Medulla oblongata (tissue), 1 donor: ENCODE measurements around the gene UFC1.

Experiments
- DNase-seq: peaks from one replicate; pipeline ENCODE4 v3.0.0-alpha.2; 2015; ENCODE audit errors: extremely low spot score

The UFC1 gene

GRCh38 chr1:161171191-161171590, 17.4 kb downstream of the UFC1 start:
- DNase-seq: no peak

- no peak for DNase-seq
Measured at GRCh38 chr1:161171696-161172095, 17.9 kb downstream of the UFC1 start.

GRCh38 chr1:161172349-161172748, 18.6 kb downstream of the UFC1 start:
- no peak for DNase-seq

- DNase-seq: no peak
Measured at GRCh38 chr1:161172776-161173376, 19.1 kb downstream of the UFC1 start.

- DNase-seq: no peak
Measured at GRCh38 chr1:161173711-161174110, 19.9 kb downstream of the UFC1 start.

- DNase-seq: no peak
Measured at GRCh38 chr1:161174911-161175310, 21.1 kb downstream of the UFC1 start.

- DNase-seq: no peak
Measured at GRCh38 chr1:161175771-161176453, 22.1 kb downstream of the UFC1 start.

GRCh38 chr1:161176468-161177111, 22.8 kb downstream of the UFC1 start:
- no peak for DNase-seq

GRCh38 chr1:161177112-161177935, 23.5 kb downstream of the UFC1 start, which contains the start of gene B4GALT3:
TSS of gene B4GALT3 (minus strand) at chr1:161177507. CDS start at chr1:161176060, 1,447 bp downstream.
- peak; percentile 88 for DNase-seq

GRCh38 chr1:161177936-161178244, 24.1 kb downstream of the UFC1 start:
- DNase-seq: no peak

GRCh38 chr1:161179698-161180097, 25.9 kb downstream of the UFC1 start:
- no peak for DNase-seq

GRCh38 chr1:161180639-161181038, 26.9 kb downstream of the UFC1 start:
- DNase-seq: peak; percentile 60

GRCh38 chr1:161182214-161182613, 28.4 kb downstream of the UFC1 start:
- DNase-seq: no peak

GRCh38 chr1:161185282-161185682, 31.5 kb downstream of the UFC1 start:
- DNase-seq: peak; percentile 89

GRCh38 chr1:161185732-161186311, 32.0 kb downstream of the UFC1 start:
- DNase-seq: peak; percentile 83

GRCh38 chr1:161187311-161187710, 33.5 kb downstream of the UFC1 start:
- no peak for DNase-seq

GRCh38 chr1:161188381-161188780, 34.6 kb downstream of the UFC1 start:
- DNase-seq: no peak

GRCh38 chr1:161189036-161189435, 35.3 kb downstream of the UFC1 start:
- no peak for DNase-seq

- DNase-seq: peak; percentile 51
Measured at GRCh38 chr1:161190962-161191521, 37.3 kb downstream of the UFC1 start.

GRCh38 chr1:161191971-161192370, 38.2 kb downstream of the UFC1 start:
- DNase-seq: no peak
